Hematopoietic multipotent progenitor cell treated with erythropoietin and hydrocortisone succinate and interleukin-3 and kit ligand, for 15 days (in vitro differentiated cells): ENCODE results near the gene EPS8.

Experiments
- DNase-seq: peaks from one replicate; pipeline ENCODE4 v3.0.0-alpha.2; 2015; ENCODE audit warnings: low spot score

The EPS8 gene

DNA sequence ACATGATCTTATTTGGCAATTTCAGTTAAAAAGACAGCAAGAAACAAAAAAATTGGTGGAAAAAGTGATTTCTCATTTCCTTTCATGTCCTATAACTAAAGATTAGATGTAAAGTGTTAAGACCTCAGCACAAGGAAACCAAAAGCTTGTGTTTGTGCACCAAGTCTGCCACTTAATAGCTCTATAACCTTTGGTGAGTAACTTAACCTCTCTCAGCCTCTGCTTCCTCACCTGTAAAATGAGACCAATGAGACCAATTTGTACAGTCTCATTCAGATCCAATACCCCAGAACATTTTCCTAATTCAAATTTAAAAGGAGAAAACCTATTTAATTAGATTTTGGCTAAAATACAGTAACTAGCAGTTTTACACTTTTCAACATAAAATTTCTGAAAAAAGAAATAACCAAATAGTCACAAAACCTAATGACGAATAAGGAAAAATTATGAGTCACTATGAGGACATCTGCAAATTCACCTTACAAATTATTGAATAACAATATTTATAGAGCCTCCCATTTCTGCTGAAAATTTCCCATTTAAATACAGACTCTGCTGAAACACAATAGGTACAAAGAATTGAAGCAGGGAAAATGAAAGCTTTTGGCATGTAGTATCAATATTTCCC lies 71.1 kb downstream of the EPS8 start:
- no peak for DNase-seq

DNA sequence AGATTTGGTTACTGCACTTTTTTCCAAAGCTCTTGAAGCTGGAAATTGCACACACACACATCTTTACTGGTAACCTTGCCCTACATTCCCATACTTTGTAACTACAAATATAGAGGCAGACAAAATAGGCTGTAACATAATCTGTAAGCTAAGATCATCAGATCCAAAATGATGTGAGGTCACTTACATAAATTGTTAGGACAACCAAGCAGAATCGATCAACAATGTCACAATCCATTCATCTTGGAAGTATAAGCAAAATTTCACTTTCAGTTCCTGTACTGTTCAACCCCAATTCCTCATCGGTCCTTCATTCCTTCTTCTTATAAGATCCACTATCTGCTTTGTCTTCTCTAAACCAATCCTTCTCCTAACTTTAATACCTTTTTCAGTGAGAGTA lies 72.6 kb downstream of the EPS8 start:
- DNase-seq: no peak

DNA sequence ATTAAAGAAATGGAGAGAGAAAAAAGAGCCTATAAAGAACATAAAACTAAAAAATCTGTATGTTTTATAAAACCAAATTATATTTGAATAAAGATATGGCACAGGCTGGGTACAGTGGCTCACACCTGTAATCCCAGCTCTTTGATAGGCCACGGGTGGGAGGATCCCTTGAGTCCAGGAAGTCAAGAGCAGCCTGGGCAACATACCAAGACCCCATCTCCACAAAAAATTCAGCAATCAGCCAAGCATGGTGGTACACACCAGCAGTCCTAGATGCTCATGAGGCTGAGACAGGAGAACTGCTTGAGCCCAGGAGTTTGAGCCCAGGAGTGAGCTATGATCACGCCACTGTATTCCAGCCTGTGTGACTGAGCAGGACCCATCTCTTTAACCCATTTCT lies 74.9 kb downstream of the EPS8 start:
- no peak for DNase-seq

DNA sequence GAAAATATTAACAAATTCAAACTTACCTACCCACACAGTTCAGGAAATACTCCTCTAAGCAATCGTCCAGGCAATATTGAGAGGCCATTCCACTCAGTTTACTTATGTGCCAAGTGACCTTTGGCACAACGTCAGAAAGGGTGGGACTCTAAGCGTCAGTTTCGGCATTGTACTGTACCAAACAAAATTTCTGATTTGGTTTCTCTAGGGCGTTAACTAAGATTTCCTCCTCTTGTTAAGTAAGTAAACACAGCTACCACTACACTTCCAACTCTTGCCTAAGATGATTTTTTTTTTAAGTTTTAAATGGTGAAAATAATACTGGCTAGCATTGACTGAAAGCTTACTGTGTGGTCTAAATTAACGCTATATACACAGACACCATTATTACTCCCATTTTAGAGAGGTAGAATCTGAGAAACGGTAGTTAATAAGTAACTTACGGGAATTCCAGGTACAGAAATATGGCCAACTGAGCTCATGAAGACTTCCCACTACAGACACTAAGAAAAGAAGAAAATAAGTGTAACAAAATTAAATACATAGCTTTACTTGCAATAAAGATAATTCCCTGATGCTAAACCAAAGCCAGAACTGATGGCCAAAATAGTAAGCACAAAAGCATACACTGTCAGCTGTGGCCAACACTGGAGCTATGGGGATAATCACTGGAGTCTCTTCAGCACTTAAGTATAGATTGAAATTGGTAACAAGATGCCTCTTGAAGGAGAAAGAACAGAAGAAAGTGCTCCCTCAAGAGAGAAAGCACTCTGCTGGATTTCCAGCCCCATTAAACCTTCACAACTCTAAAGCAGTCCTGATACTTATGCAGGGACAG lies 76.1 kb downstream of the EPS8 start:
- no peak for DNase-seq

DNA sequence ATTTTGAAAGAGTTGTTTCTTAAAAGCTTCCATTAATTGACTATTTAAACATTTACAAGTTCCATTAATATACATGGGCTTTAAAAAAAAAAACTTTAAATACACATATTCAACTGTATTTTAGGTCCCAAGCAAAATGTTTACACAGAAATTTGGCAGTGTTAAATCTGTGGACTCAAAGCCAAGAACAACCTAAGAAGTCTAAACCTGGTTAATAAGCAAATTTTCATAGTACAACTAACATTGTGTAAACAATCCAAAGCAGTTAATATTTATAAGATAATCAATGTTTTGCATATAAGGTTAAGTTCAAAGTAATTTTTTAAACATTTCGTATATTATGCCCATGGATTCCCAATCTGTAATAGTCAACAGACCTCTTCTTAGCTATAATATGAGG lies 77.0 kb downstream of the EPS8 start:
- DNase-seq: no peak

DNA sequence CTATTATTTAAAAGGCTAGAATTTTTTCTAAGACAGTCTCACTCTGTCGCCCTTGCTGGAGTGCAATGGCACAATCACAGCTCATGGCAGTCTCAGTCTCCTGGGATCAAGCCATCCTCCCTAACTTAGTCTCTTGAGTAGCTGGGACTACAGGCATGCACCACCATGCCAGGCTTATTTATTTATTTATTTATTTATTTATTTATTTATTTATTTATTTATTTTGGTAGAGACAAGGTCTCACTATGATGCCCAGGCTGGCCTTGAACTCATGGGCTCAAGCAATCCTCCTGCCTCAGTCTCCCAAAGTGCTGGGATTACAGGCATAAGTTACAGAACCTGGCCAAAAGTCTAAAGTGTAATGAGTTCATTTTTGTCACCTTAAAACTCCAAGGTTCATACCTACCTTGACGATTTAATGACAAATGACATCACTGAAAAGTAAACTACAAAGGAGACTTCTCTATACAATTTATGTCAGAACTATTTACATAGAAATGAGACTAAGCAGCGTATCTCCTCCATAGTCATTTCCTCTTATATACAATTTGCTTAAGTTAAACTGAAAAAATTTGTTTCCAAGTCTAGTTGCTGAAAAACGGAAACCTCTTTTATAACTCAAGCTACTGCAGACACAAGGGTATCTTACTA lies 78.2 kb downstream of the EPS8 start:
- no peak for DNase-seq

DNA sequence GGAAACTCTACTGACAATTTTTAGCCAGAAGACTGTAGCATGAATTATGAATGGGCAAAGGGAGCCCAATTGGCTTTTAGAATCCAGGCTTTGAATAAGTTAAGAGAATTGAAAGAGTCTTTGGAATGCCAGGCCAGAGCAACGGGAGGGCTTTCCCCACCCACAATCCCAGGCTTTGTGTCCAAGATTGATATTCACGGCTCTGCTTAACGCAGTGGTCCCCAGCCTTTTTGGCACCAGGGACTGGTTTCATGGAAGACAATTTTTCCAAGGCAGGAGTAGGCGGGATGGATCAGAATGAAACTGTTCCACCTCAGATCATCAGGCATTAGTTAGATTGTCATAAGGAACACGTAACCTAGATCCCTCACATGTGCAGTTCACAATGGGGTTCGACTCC lies 79.6 kb downstream of the EPS8 start:
- DNase-seq: no peak

DNA sequence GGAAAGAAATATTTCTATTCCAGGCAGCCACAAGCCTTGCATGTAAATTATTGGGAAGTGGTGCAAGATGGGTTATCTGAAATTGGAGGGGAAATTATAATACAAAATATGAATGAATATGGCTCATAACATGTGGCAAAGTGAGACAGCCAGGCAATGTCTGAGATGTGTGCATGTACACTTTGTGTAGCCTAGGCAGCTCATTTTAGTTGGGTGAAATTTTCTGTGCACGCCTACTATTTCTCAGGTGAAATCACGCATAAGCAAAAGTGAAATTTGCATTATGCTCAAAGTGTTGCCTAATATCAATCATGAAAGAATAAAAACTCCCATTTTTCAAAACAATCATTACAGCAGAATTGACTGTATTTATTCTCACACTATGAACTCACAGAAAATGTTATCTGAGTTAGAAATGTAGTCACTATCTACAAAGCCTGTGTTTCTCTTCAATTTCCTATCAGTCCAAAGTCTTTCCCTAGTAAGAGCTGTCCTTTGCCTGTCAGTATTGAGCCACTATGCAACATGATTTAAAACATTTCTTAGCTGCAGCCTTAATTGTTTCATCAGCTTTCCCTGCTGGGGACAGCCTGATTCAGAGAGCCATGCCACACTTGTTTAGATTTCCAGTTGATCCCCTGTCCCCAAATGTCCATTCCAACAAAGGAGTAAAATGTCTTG lies 80.7 kb downstream of the EPS8 start:
- DNase-seq: no peak

DNA sequence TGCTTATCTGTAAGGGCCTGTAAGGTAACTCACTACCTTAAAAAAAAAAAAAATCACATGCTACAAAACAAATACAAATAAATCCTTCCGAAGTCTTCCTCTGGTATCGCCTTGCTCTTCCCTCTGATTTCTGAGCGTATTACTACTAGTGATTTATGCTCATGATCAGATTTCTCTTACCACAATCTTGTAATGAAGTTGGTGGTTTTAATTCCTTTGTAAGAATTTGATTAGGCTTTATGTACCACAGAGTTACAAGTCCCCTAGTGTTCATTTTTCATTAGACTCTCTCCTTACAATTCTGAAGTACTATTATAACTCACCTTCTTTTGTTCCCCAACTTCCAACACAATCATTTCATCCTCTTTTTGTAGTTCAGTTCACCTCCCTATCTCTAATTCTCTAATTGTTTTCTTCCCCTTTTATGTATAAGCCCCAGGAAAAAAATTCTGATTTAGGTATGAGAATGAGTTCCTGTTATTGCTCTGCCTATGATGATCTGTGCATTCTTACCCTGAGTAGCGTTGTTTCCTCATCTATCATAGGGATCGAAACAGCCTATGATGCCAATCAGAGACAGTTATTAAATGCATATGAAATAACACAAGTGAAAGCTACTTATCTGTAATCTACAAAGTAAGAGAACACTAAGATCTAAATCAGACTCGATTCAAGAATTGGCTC lies 81.5 kb downstream of the EPS8 start:
- DNase-seq: no peak

DNA sequence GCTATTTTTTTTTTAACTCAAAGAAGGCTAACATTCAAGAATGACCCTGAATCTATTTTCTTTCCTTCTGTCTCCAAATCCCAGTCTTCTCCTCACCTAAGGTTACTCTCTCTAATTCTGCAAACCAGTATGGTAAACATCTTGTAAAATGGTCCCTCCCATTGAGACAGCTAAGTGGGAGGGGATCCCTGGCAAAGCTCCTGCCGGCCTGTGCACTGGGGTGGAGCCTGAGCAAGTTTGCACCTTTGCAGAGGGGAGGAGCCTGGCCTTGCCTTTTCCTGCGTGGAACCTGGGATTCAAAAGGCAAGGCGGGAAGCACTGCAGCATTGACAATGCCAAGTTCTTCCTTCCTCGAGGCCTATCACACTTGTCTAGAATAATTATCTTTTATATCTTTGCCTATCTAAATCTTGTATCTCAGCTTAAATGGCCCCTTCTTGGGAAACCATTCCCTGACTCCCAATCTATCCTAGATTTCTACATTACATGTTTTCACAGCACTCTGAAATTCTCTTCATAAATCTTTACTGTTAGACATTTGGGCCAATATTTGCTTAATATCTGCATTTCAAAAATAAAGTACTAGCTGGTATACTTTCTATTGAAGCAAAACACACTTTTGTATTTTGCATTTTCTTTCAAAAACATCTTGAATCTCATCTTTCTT lies 83.0 kb downstream of the EPS8 start:
- no peak for DNase-seq

DNA sequence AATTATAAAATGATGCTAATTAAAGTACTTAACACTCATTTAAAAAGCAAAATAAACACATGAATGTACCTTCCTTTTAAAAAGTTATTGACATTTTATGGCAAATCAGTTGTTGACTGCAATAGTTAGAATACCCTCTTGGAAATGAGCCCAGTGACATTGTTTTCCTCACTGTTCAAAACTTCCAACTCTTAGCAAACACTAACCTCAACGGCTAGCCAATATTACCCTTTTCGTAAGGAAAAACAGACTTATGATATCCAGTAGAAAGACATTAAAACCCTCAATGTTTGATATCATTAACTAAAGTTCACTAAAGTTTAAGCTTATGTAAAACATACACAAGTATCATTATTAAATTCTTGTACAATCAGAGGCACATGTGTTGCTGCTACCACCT lies 83.6 kb downstream of the EPS8 start:
- DNase-seq: no peak

DNA sequence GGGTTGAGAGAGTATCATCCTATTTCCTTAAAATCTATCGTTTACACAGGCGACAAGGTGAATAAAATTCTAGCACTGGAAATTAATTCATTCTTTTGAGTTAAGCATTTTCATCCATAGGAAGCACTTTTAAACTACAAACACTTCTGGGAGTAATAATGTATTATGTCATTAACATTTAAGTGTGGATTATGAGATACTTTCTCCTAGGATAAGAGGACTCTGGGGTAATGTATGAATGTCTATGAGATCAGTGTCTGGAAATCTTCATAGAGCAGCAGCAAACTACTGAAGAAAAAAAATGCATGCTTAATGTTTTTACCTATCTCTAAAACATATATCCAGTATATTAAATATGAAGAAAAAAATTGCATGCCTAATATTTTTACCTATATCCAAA lies 86.9 kb downstream of the EPS8 start:
- no peak for DNase-seq

DNA sequence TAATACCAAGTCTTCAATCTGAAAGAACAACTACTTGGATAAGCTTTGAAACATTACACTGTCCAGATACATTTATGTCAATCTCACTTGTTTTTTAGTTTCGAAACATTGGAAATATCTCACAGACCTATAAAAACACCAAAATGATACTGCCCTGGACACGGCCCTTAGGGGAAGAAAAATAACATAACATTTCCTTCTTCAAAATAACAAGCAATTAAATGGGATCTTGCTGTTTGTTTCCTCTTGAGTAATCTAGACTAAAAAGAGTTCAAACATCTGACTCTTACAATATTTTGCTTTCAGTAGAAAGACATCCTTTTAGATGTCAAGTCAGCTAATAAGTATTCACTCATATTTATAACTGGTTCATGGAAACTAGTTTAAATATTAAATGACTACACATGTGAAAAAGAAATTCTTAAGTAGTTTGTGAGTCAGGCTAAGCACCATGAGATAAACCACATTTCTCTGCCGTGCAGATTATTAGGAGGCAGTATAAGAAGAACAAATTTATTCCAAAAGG lies 87.5 kb downstream of the EPS8 start:
- no peak for DNase-seq

DNA sequence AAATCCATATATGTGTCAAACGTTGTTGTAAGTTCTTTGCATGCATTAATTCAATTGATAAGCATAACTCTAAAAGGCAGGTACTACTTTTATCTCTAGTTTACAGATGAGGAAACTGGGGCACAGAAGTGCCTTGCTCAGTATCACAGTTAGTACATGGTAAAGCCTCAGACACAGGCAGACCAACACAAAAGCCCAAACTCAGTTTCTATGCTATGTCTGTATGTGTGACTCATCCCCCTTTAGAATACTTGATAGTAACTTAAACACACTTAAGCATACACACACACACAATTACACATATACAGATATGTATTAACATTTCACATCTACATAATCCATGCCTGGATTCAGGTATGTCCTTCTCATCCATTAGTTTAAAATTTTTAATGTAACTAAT lies 88.0 kb downstream of the EPS8 start:
- peak; percentile 27 for DNase-seq

DNA sequence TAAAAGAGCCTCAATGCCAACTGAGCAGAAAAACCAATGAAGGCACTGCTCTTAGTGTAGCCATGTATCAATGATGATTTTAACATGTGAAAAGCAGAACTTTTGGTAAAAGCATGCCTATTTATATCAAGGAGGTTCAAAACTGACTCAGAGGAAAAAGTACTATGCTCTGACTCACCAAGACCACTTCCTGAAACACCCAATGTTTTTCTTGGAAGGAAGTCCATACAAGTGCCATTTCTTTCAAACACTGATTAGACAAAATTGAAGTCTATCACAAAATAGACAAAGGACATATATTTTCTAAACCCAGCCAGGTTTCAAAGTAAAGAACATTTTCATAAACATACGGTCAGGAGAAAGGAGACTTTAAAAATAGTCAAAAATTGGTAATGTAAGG lies 88.6 kb downstream of the EPS8 start:
- peak; percentile 46 for DNase-seq

DNA sequence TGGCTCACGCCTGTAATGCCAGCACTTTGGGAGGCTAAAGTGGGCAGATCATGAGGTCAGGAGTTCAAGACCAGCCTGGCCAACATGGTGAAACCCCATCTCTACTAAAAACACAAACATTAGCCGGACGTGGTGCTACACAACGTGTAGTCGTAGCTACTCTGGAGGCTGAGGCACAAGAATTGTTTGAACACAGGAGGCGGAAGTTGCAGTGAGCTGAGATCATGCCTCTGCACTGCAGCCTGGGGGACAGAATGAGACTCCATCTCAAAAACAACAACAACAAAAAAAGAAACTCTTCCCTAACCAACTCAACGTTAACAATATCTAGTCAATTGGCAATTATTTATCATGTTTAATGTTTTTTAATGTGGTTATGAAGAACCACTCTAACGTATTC lies 89.3 kb downstream of the EPS8 start:
- DNase-seq: no peak

DNA sequence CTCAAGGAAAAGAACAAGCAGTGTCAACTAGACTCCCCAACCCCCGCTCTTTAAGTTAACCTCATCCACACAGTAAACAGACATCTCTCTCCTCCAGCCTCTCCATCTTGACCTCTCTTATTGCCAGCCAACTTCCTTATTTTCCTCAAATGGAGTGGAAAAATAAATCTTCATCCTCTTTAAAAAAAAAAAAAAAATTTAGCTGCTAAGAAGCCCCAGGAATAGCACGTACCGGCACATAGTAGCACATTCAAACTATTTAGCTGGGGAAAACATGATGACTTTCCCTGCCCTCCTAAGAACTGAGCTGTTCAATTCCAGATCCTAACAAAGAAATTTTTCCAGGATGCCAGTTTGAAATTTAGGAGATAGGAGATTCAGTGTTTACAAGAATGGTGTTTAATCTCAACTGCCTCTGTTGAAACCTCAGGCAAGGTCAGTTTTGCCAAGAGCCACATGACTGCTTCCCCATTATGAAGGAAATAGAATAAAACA lies 90.8 kb downstream of the EPS8 start:
- DNase-seq: no peak

DNA sequence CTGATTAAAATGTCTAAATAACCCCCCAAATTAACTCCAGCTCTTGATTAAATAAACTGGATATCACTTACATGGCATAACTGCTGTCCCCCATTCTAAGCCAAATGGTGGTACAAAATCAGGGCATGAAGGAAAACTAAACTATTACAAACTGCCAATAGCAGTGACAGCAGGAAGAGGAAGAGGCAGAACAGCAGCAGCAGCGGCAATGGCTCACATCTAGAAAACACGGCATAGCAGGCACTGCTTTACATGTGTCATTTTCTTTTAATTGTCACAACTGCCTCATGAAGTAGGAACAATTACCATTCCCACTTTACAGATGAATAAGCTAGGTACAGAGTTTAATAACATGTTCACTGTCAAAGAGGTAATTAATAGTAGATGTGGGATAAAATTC lies 92.0 kb downstream of the EPS8 start:
- DNase-seq: no peak

DNA sequence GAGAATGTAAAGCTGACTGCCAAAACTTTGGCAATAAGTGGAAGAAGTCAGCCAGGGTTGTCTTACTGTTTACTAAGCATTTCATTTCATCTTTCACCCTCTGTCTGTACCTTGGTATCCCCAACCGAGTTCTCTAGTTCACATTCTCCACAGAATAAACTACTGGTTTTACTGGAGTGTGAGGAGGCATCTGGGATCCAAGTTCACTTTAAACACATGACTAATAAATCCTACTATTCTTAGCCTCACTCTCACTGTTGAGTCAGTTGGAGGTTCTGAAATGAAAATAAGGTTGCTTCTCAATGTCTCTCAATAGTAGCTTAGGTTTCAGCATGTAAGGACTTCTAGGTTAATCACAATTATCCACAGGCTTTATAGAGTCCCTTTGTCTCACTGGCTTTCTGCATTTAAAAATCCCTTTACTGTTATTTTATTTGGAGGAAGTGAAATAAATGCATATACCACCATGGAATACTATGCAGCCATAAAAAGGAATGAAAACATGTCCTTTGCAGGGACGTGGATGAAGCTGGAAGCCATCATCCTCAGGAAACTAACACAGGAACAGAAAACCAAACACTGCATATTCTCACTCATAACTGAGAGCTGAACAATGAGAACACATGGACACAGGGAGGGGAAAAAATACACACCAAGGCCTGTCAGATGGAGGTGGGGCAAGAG lies 95.8 kb downstream of the EPS8 start:
- no peak for DNase-seq

DNA sequence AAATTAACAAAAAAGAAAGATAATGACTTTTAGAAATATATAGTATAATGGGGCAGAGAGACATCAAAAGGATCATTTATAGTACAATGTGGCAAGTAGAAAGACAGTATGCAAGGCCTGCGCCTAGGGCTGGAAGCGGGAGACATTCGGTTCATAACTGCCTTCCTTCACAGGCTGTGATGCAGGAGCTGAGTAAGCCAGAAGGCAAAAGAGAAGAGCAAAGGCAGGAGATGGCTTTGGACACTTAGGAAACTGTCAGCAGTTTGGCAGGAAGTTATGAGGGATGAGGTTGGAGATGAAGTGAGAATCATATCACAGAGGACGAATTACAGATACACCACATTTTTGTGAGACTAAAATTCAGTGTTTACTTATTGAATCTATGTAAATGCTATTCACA lies 97.8 kb downstream of the EPS8 start:
- no peak for DNase-seq

DNA sequence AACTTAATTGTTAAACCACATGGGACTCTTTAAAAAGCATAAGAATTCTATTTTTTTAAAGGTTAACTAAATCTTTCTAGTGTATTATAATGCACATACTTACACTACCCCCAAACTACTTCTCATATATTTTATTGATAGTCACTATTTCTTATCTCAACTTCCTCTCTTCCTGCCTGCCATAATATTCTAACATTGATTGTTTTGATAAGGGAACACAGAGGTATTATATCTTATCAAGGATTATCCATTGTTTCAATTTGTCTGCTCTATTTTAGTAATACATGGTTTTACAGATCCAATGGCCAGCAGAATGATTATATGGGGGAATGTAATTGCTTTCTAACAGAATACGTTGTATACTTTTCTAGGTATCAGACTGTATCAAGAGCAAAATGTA lies 98.9 kb downstream of the EPS8 start:
- DNase-seq: no peak
